H9 (cell line): ENCODE results near the gene NKD1. TPM values are rescaled to one million over a fixed set of nuclear protein-coding genes. Genes with fewer than 3 reads are reported as not detected.

Source experiments
- DNase-seq: peaks from one replicate; pipeline ENCODE4 v3.0.0-alpha.2; 2017
- H2AFZ ChIP-seq: one replicate; pipeline ENCODE4 v1.6.1; 2013; ENCODE audit warnings: mild to moderate bottlenecking, low read length, control low read depth, moderate library complexity
- H2AK5ac ChIP-seq: 2 replicates; pipeline ENCODE4 v1.6.1; 2013; ENCODE audit warnings: low read length, control low read depth, mixed read lengths; ENCODE audit not compliant: insufficient read length
- H2BK120ac ChIP-seq: one replicate; pipeline ENCODE4 v1.6.1; 2013; ENCODE audit warnings: low read depth, mild to moderate bottlenecking, low read length, control low read depth, inconsistent platforms; ENCODE audit not compliant: poor library complexity, severe bottlenecking
- H2BK12ac ChIP-seq: 2 replicates; pipeline ENCODE4 v1.6.1; 2013; ENCODE audit warnings: low read length, control low read depth, mixed read lengths, low read depth; ENCODE audit not compliant: insufficient read length
- H2BK15ac ChIP-seq: 2 replicates; pipeline ENCODE4 v1.6.1; 2013; ENCODE audit warnings: low read depth, low read length, control low read depth
- H2BK20ac ChIP-seq: one replicate; pipeline ENCODE4 v1.6.1; 2013; ENCODE audit warnings: low read depth, mild to moderate bottlenecking, low read length, control low read depth, inconsistent platforms; ENCODE audit not compliant: poor library complexity, severe bottlenecking
- H2BK5ac ChIP-seq: 2 replicates; pipeline ENCODE4 v1.6.1; 2013; ENCODE audit warnings: low read length, control low read depth, mixed read lengths; ENCODE audit not compliant: insufficient read length
- H3K14ac ChIP-seq: 2 replicates; pipeline ENCODE4 v1.6.1; 2013; ENCODE audit warnings: low read length, control low read depth; ENCODE audit not compliant: insufficient read depth
- H3K18ac ChIP-seq: 2 replicates; pipeline ENCODE4 v1.6.1; 2013; ENCODE audit warnings: low read depth, mild to moderate bottlenecking, mixed read lengths, low read length, control low read depth; ENCODE audit not compliant: insufficient read length
- H3K23ac ChIP-seq: 2 replicates; pipeline ENCODE4 v1.6.1; 2013; ENCODE audit warnings: low read length, control low read depth, mixed read lengths, low read depth; ENCODE audit not compliant: insufficient read length
- H3K23me2 ChIP-seq: 2 replicates; pipeline ENCODE4 v1.6.1; 2013; ENCODE audit warnings: low read depth, mild to moderate bottlenecking, mixed read lengths, low read length, control low read depth; ENCODE audit not compliant: insufficient read length, poor library complexity, severe bottlenecking
- H3K27ac ChIP-seq: 2 replicates; pipeline ENCODE4 v1.5.1; 2013; ENCODE audit warnings: low read length, control low read depth, mixed read lengths, low read depth; ENCODE audit not compliant: insufficient read length
- H3K27me3 ChIP-seq: 2 replicates; pipeline ENCODE4 v1.6.1; 2013; ENCODE audit warnings: low read length, control low read depth, inconsistent platforms; ENCODE audit not compliant: insufficient read depth
- H3K4ac ChIP-seq: 2 replicates; pipeline ENCODE4 v1.6.1; 2013; ENCODE audit warnings: low read depth, mild to moderate bottlenecking, control low read depth, inconsistent platforms, low read length, moderate library complexity
- H3K4me1 ChIP-seq: 2 replicates; pipeline ENCODE4 v1.6.1; 2013; ENCODE audit warnings: low read length, control low read depth, inconsistent platforms; ENCODE audit not compliant: insufficient read depth
- H3K4me2 ChIP-seq: 2 replicates; pipeline ENCODE4 v1.6.1; 2013; ENCODE audit warnings: low read length, control low read depth, mixed read lengths; ENCODE audit not compliant: insufficient read length, insufficient read depth
- H3K56ac ChIP-seq: 2 replicates; pipeline ENCODE4 v1.6.1; 2013; ENCODE audit warnings: low read depth, mild to moderate bottlenecking, mixed read lengths, low read length, control low read depth; ENCODE audit not compliant: insufficient read length
- H3K79me1 ChIP-seq: 2 replicates; pipeline ENCODE4 v1.6.1; 2013; ENCODE audit warnings: low read depth, mild to moderate bottlenecking, moderate library complexity, low read length, control low read depth, inconsistent platforms; ENCODE audit not compliant: insufficient read depth, poor library complexity, severe bottlenecking
- H3K79me2 ChIP-seq: 2 replicates; pipeline ENCODE4 v1.6.1; 2013; ENCODE audit warnings: low read length, control low read depth, inconsistent platforms; ENCODE audit not compliant: insufficient read depth
- H3K9ac ChIP-seq: 2 replicates; pipeline ENCODE4 v1.6.1; 2013; ENCODE audit warnings: low read length, control low read depth, mixed read lengths; ENCODE audit not compliant: insufficient read length; ENCODE audit errors: extremely low read depth
- H3K9me3 ChIP-seq: one replicate; pipeline ENCODE4 v1.6.1; 2013; ENCODE audit warnings: low read depth, low read length, inconsistent platforms; ENCODE audit not compliant: control insufficient read depth
- H3T11ph ChIP-seq: one replicate; pipeline ENCODE4 v1.6.1; 2013; ENCODE audit warnings: mild to moderate bottlenecking, low read length, control low read depth, inconsistent platforms
- H4K20me1 ChIP-seq: one replicate; pipeline ENCODE4 v1.6.1; 2013; ENCODE audit not compliant: control insufficient read depth, insufficient read length, insufficient read depth
- H4K5ac ChIP-seq: 2 replicates; pipeline ENCODE4 v1.6.1; 2013; ENCODE audit warnings: low read depth, mild to moderate bottlenecking, mixed read lengths, low read length, control low read depth; ENCODE audit not compliant: insufficient read length
- H4K8ac ChIP-seq: replicated peaks from 2 replicates; pipeline ENCODE4 v1.6.1; 2013; ENCODE audit warnings: low read length, control low read depth, mixed read lengths, low read depth; ENCODE audit not compliant: insufficient read length
- H4K91ac ChIP-seq: 2 replicates; pipeline ENCODE4 v1.6.1; 2013; ENCODE audit warnings: low read depth, mild to moderate bottlenecking, moderate library complexity, mixed read lengths, low read length, control low read depth; ENCODE audit not compliant: insufficient read length
- H3K27ac Mint-ChIP-seq, 3 experiments: 2 replicates in 2 of 3; 3 replicates in 1 of 3; pipeline ENCODE4 v1.8.0; 2020 to 2021; ENCODE audit warnings: mixed read lengths in 3 of 3, mild to moderate bottlenecking in 1 of 3, moderate library complexity in 1 of 3
- H3K27me3 Mint-ChIP-seq: 2 replicates; pipeline ENCODE4 v1.8.0; 2021; ENCODE audit warnings: low read depth, mild to moderate bottlenecking, moderate library complexity, mixed read lengths
- H3K36me3 Mint-ChIP-seq, 3 experiments: 2 replicates in 2 of 3; 3 replicates in 1 of 3; pipeline ENCODE4 v1.8.0; 2020 to 2021; ENCODE audit warnings: low read depth in 3 of 3, mixed read lengths in 3 of 3; ENCODE audit not compliant: insufficient read depth in 1 of 3
- H3K4me1 Mint-ChIP-seq, 2 experiments: 2 replicates each; pipeline ENCODE4 v1.8.0; 2020; ENCODE audit warnings: mixed read lengths in 2 of 2
- H3K4me3 Mint-ChIP-seq, 2 experiments: 2 replicates in 1 of 2; 3 replicates in 1 of 2; pipeline ENCODE4 v1.8.0; 2020 to 2021; ENCODE audit warnings: mild to moderate bottlenecking in 2 of 2, mixed read lengths in 2 of 2, moderate library complexity in 1 of 2
- H3K9me3 Mint-ChIP-seq, 2 experiments: 2 replicates in 1 of 2; 3 replicates in 1 of 2; pipeline ENCODE4 v1.8.0; 2020; ENCODE audit warnings: mild to moderate bottlenecking in 2 of 2, mixed read lengths in 2 of 2, moderate library complexity in 1 of 2
- WGBS: extraction: QIAGEN DNeasy Blood & Tissue Kit; methylation state at CpG from one replicate; pipeline ENCODE4 v1.1.7; 2013; ENCODE audit warnings: missing lambda C conversion rate, low lambda C conversion rate, mixed read lengths; ENCODE audit not compliant: insufficient read length; ENCODE audit errors: extremely low coverage; 5-methylcytosine and 5-hydroxymethylcytosine counted together
- total RNA-seq: library from RNA; stranded (reverse); gene quantifications from 2 replicates; pipeline ENCODE4 v1.2.1, GENCODE V29; 2021
- TF ChIP-seq, protein P1 (sequence below): fragments of 200-600 bp; sonication (generic); conservative IDR thresholded peaks from 3 replicates; pipeline ENCODE4 v1.8.0; 2021; ENCODE audit warnings: antibody characterized with exemption, mild to moderate bottlenecking

The NKD1 gene
- total RNA-seq, 1 experiment from 2014 or later, result 1.9 TPM

DNA sequence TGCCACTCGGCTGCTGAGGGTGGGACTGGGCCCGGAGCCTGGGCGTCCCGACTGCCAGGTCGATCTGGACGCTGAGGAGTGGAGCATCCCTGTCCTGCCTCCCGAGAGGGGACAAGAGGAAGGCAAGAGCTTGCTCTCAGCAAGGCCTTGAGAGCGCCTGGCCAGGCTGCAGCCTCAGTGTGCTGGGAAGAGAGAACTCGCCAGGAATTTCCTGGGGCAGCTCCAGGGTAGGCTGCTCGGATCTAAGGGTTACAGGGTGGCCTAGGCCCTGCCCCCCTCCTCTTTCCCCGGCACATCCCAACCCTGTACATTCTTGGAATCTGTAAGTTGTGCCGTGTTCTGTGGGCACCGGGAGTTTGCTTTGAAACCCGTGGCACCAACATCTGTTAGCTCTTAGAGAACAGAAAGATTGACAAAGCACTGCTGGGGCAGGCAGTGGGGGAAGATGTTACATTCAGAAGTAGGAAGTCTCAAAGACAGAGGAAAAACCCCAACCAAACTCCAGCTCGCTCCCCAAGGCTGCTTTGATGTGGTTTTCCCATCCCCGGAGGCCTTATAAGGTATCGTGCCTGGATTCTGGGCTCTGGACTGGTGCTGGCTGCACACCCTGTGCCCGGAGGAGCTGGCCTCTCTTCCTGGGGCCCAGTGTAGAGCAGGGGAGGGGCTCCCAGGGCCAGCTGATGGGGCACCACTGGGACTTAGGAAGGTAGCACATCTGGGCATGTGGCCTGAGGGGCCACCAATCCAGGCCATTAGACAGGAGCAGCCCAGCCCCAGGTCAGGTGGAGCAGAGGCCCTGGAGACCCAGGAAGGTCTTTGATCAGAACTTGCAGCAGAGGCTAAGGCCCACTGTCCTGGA, 55.2 kb downstream of the NKD1 start:
- TF ChIP-seq, protein P1, sequence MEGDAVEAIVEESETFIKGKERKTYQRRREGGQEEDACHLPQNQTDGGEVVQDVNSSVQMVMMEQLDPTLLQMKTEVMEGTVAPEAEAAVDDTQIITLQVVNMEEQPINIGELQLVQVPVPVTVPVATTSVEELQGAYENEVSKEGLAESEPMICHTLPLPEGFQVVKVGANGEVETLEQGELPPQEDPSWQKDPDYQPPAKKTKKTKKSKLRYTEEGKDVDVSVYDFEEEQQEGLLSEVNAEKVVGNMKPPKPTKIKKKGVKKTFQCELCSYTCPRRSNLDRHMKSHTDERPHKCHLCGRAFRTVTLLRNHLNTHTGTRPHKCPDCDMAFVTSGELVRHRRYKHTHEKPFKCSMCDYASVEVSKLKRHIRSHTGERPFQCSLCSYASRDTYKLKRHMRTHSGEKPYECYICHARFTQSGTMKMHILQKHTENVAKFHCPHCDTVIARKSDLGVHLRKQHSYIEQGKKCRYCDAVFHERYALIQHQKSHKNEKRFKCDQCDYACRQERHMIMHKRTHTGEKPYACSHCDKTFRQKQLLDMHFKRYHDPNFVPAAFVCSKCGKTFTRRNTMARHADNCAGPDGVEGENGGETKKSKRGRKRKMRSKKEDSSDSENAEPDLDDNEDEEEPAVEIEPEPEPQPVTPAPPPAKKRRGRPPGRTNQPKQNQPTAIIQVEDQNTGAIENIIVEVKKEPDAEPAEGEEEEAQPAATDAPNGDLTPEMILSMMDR, result no peak
- Histone ChIP-seq H2AK5ac (no peak overlapping the region), H4K5ac (no peak overlapping the region), H3K9me3 (no peaks in the 10 kb centered on the region), H3K27me3 (no peaks in the 10 kb centered on the region), H3K4me2 (no peak overlapping the region), H2BK120ac (no peak overlapping the region), H3K4me1 (no peaks in the 10 kb centered on the region), H2BK20ac (no peak overlapping the region), H3K4ac (no peak overlapping the region), H3K18ac (no peak overlapping the region), H2AFZ (no peak overlapping the region), H2BK15ac (no peak overlapping the region), H3K79me2 (no peaks in the 10 kb centered on the region), H4K91ac (no peak overlapping the region), H3K79me1 (no peaks in the 10 kb centered on the region), H3T11ph (no peak overlapping the region), H3K27ac (no peak overlapping the region), H2BK12ac (no peak overlapping the region), H4K8ac (no peak overlapping the region), H3K23me2 (no peaks in the 10 kb centered on the region), H3K9ac (no peak overlapping the region), H4K20me1 (no peaks in the 10 kb centered on the region), H3K14ac (peak overlapping the region; percentile 21; the same call in 1 of the 2 replicates), H2BK5ac (no peak overlapping the region), H3K23ac (no peak overlapping the region), H3K56ac (no peak overlapping the region)
- H3K36me3 Mint-ChIP-seq, result no peaks in the 10 kb centered on the region; a peak in 1 of 7 replicates
- no peak overlapping the region for H3K4me3 Mint-ChIP-seq
- peaks cover 10% of the 10 kb centered on the region for H3K27me3 Mint-ChIP-seq
- H3K4me1 Mint-ChIP-seq, result peaks cover 17 to 20% of the 10 kb centered on the region in 2 experiments
- peak overlapping the region in 1 of 3 experiments; percentile 86; a peak in 2 of 7 replicates for H3K27ac Mint-ChIP-seq
- no peak for DNase-seq
- no peaks in the 10 kb centered on the region for H3K9me3 Mint-ChIP-seq
- no CpG with 5 or more reads among the region's 18 CpGs for WGBS
